Measurements from ENCODE around the gene FCHSD1. TPM values are rescaled to one million over a fixed set of nuclear protein-coding genes. Genes with fewer than 3 reads are reported as not detected.

The FCHSD1 gene
- total and polyA plus RNA-seq, 10 donors = 20.4 to 67.3 (median 45.6) TPM

- TF ChIP-seq POLR2AphosphoS5 (IDR thresholded peaks at IDR 0.05) = no peak
- no peak for TF ChIP-seq CTCF (IDR thresholded peaks at IDR 0.05 in 8 of 11, conservative IDR thresholded peaks at IDR 0.05 in 3 of 11)
- no peak for TF ChIP-seq POLR2A (IDR thresholded peaks at IDR 0.05)
- no peak overlapping the region for H3K27ac ChIP-seq
- WGBS, 5 donors = 90 to 95% (median 91%) methylated on average over 6 of the region's 6 CpGs
- peaks cover 0 to 50% (median 17%) of the 10 kb centered on the region in 6 donors for H3K36me3 ChIP-seq
- DNase-seq = no peak
- peaks cover 20 to 74% (median 45%) of the 10 kb centered on the region in 6 donors for H3K4me1 ChIP-seq
- intact Hi-C loops (cut with DNase I; ENCODE audit: low total_unique reads) = no loop called here
- H3K9me3 ChIP-seq = no peaks in the 10 kb centered on the region
- H3K27me3 ChIP-seq (replicated peaks in 1 of 7) = no peaks in the 10 kb centered on the region
- H3K4me3 ChIP-seq = no peak overlapping the region
These were observed 16.5 kb downstream of the FCHSD1 start for GRCh38 chr5:141634720-141635119.

GRCh38 chr5:141633871-141634561, 17.2 kb downstream of the FCHSD1 start:
- 56 to 69% (median 59%) methylated on average over 5 of the region's 5 CpGs for WGBS, 5 donors
- TF ChIP-seq CTCF (IDR thresholded peaks at IDR 0.05 in 8 of 11, conservative IDR thresholded peaks at IDR 0.05 in 3 of 11) = no peak
- no peak for TF ChIP-seq POLR2AphosphoS5 (IDR thresholded peaks at IDR 0.05)
- no peak for TF ChIP-seq POLR2A (IDR thresholded peaks at IDR 0.05)
- intact Hi-C loops (cut with DNase I; ENCODE audit: low total_unique reads) = no loop called here

GRCh38 chr5:141632650-141633049, 18.6 kb downstream of the FCHSD1 start:
- H3K36me3 ChIP-seq = peaks cover 0 to 65% (median 37%) of the 10 kb centered on the region in 6 donors
- no peaks in the 10 kb centered on the region for H3K27me3 ChIP-seq (replicated peaks in 1 of 7)
- no peak for DNase-seq
- no peak overlapping the region for H3K4me3 ChIP-seq
- H3K4me1 ChIP-seq = peaks cover 20 to 61% (median 34%) of the 10 kb centered on the region in 6 donors
- no peak overlapping the region for H3K27ac ChIP-seq
- intact Hi-C loops (cut with DNase I; ENCODE audit: low total_unique reads) = no loop called here
- H3K9me3 ChIP-seq = no peaks in the 10 kb centered on the region
- TF ChIP-seq CTCF (IDR thresholded peaks at IDR 0.05 in 8 of 11, conservative IDR thresholded peaks at IDR 0.05 in 3 of 11) (no peak), POLR2AphosphoS5 (IDR thresholded peaks at IDR 0.05) (no peak), POLR2A (IDR thresholded peaks at IDR 0.05) (no peak)
- WGBS, 5 donors = 90 to 100% (median 96%) methylated on average over 2 of the region's 2 CpGs

More at GRCh38 chr5:141633871-141634561, 17.2 kb downstream of the FCHSD1 start:
- Histone ChIP-seq H3K36me3 (peaks cover 0 to 51% (median 24%) of the 10 kb centered on the region in 6 donors), H3K9me3 (no peaks in the 10 kb centered on the region), H3K4me3 (no peak overlapping the region), H3K27ac (no peak overlapping the region), H3K27me3 (replicated peaks in 1 of 7) (no peaks in the 10 kb centered on the region), H3K4me1 (peaks cover 20 to 74% (median 45%) of the 10 kb centered on the region in 6 donors)
- DNase-seq = no peak

GRCh38 chr5:141630570-141631140, 20.6 kb downstream of the FCHSD1 start:
- intact Hi-C loops (cut with DNase I; ENCODE audit: low total_unique reads) = no loop called here
- WGBS, 5 donors = 94 to 98% (median 98%) methylated on average over 5 of the region's 5 CpGs
- H3K4me3 ChIP-seq = no peak overlapping the region
- H3K27me3 ChIP-seq (replicated peaks in 1 of 7) = no peaks in the 10 kb centered on the region
- peaks cover 14 to 47% (median 26%) of the 10 kb centered on the region in 6 donors for H3K4me1 ChIP-seq
- H3K27ac ChIP-seq = no peak overlapping the region
- no peaks in the 10 kb centered on the region for H3K9me3 ChIP-seq
- H3K36me3 ChIP-seq = peaks cover 0 to 85% (median 51%) of the 10 kb centered on the region in 6 donors
- no peak for DNase-seq
- no peak for TF ChIP-seq POLR2A (IDR thresholded peaks at IDR 0.05)
- TF ChIP-seq CTCF (IDR thresholded peaks at IDR 0.05 in 8 of 11, conservative IDR thresholded peaks at IDR 0.05 in 3 of 11) = no peak
- no peak for TF ChIP-seq POLR2AphosphoS5 (IDR thresholded peaks at IDR 0.05)

Measured in spleen (tissue), 11 donors.